BLaER1 treated with 17β-estradiol and CSF1 and Interleukin-3, amounts not matched to agents 10 nM and 100 nM (cell line): ENCODE measurements around the gene TARBP1.
"Not testable (repeated sequence)": the region's sequence is repeated elsewhere in the genome, so short reads cannot be mapped to it uniquely, and the experiment has no call there.

Experiments used
- H3K27ac ChIP-seq, 11 experiments: shearing (Covaris generic); formaldehyde crosslinking; 2 replicates each; pipeline ENCODE4 v1.8.1; 2022
- H3K27me3 ChIP-seq, 11 experiments: shearing (Covaris generic); formaldehyde crosslinking; 2 replicates each; pipeline ENCODE4 v1.8.1; 2022
- H3K36me3 ChIP-seq, 11 experiments: shearing (Covaris generic); formaldehyde crosslinking; 2 replicates each; pipeline ENCODE4 v1.8.1; 2022
- H3K4me1 ChIP-seq, 10 experiments: shearing (Covaris generic); formaldehyde crosslinking; 2 replicates each; pipeline ENCODE4 v1.8.1; 2022
- H3K4me2 ChIP-seq, 11 experiments: shearing (Covaris generic); formaldehyde crosslinking; 2 replicates each; pipeline ENCODE4 v1.8.1; 2022
- H3K4me3 ChIP-seq, 10 experiments: shearing (Covaris generic); formaldehyde crosslinking; 2 replicates each; pipeline ENCODE4 v1.8.1; 2022
- H3K9ac ChIP-seq, 11 experiments: shearing (Covaris generic); formaldehyde crosslinking; 2 replicates each; pipeline ENCODE4 v1.8.1; 2022
- H3K9me3 ChIP-seq, 11 experiments: shearing (Covaris generic); formaldehyde crosslinking; replicated peaks in 1 of 11; 2 replicates each; pipeline ENCODE4 v1.8.1; 2022
- H4K20me1 ChIP-seq, 11 experiments: shearing (Covaris generic); formaldehyde crosslinking; 2 replicates each; pipeline ENCODE4 v1.8.1; 2022
- Cebpa-rat ChIP-seq, 11 experiments: shearing (Covaris generic); IDR thresholded peaks; 2 replicates each; pipeline ENCODE4 v1.8.1; 2022

Gene TARBP1

GRCh38 chr1:234372011-234372757 is 106.8 kb downstream of the TARBP1 start:
- Histone ChIP-seq H3K4me1 (peaks cover 17 to 49% (median 28%) of the 10 kb centered on the region in 10 experiments), H4K20me1 (0 out of 22 replicates have a peak, but pooled peaks cover 0 to under 1% (median 0%) of the 10 kb centered on the region in 11 experiments), H3K4me2 (peak overlapping the region; percentile 69 to 93 (median 83)), H3K4me3 (peak overlapping the region; percentile 68 to 90 (median 82)), H3K9ac (peak overlapping the region; percentile 89 to 97 (median 94)), H3K36me3 (peaks cover 19 to 27% (median 23%) of the 10 kb centered on the region in 11 experiments), H3K27me3 (no peaks in the 10 kb centered on the region), H3K27ac (peak overlapping the region; percentile 87 to 96 (median 94); a peak in 21 of 22 replicates), H3K9me3 (no peaks in the 10 kb centered on the region)
- peak in 1 of 11 experiments; percentile 24; a peak in 1 of 22 replicates for TF ChIP-seq Cebpa-rat (IDR thresholded peaks at IDR 0.05)

DNA sequence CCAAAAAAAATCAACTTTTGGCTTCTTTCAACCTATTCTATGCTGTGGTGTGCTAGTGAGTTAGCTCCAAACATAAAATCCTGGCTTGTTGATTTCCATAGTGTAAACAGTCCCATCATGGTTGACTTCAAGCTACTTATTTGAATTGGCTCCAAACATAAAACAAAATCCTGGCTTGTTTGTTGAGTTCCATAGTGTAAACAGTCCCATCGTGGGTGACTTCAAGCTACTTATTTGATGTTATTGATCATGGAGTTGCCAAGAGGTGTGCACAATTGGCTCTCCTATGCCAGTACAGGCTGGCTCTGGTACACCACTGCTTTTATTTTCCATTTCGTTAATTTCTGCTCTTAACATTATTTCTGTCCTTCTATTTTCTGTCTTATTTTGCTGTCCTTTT is 107.6 kb downstream of the TARBP1 start:
- TF ChIP-seq Cebpa-rat (IDR thresholded peaks at IDR 0.05): no peak
- Histone ChIP-seq H3K36me3 (peaks cover 13 to 20% (median 17%) of the 10 kb centered on the region in 11 experiments), H3K4me1 (peaks cover 17 to 49% (median 28%) of the 10 kb centered on the region in 10 experiments), H3K27me3 (no peaks in the 10 kb centered on the region), H3K4me3 (no peak overlapping the region), H3K9me3 (no peaks in the 10 kb centered on the region), H3K9ac (no peak overlapping the region), H3K27ac (no peak overlapping the region), H4K20me1 (no peaks in the 10 kb centered on the region), H3K4me2 (peak overlapping the region in 5 of 11 experiments; percentile 83 to 93 (median 89); a peak in 6 of 22 replicates)

- H3K4me3 ChIP-seq: no peak overlapping the region
- peak overlapping the region in 5 of 11 experiments; percentile 17 to 49 (median 38); a peak in 8 of 22 replicates for H3K27ac ChIP-seq
- H3K9ac ChIP-seq: no peak overlapping the region
Observed at GRCh38 chr1:234369784-234370183, 109.2 kb downstream of the TARBP1 start.

DNA sequence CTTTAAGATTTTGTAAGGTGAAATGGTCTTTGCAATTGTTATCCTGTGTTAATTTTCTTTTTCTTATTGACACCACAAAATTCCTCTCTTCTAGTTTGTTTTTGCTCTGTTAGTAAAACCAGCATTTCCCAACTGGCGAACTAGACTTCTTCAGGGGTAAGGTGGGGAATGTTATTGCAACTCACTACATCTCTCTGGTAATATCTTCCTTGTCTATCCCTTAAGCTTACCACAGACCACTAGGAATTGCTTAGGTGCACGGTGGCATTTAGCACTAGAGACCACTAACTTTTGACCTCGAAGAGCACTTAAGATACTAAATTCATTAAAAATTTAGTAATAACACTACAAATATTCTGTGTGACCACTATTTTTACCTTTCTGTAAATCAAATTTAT is 109.9 kb downstream of the TARBP1 start:
- no peak overlapping the region for H3K4me3 ChIP-seq
- peaks cover 4 to 30% (median 11%) of the 10 kb centered on the region in 10 experiments; a peak in 18 of 20 replicates for H3K4me1 ChIP-seq
- no peaks in the 10 kb centered on the region for H3K36me3 ChIP-seq
- H3K27me3 ChIP-seq: no peaks in the 10 kb centered on the region
- H4K20me1 ChIP-seq: no peaks in the 10 kb centered on the region
- H3K27ac ChIP-seq: peak overlapping the region in 1 of 11 experiments; percentile 38; a peak in 1 of 22 replicates
- TF ChIP-seq Cebpa-rat (IDR thresholded peaks at IDR 0.05): no peak
- no peak overlapping the region for H3K9ac ChIP-seq
- H3K4me2 ChIP-seq: peak overlapping the region in 2 of 11 experiments; percentile 38 to 48; a peak in 1 of 22 replicates
- no peaks in the 10 kb centered on the region for H3K9me3 ChIP-seq

More at GRCh38 chr1:234369784-234370183, 109.2 kb downstream of the TARBP1 start:
- Histone ChIP-seq H3K4me2 (peak overlapping the region in 5 of 11 experiments; percentile 36 to 48 (median 38); a peak in 7 of 22 replicates), H3K27me3 (no peaks in the 10 kb centered on the region), H4K20me1 (no peaks in the 10 kb centered on the region), H3K36me3 (peaks cover 0 to 3% (median under 1%) of the 10 kb centered on the region in 11 experiments; a peak in 5 of 22 replicates), H3K9me3 (no peaks in the 10 kb centered on the region), H3K4me1 (peaks cover 11 to 35% (median 18%) of the 10 kb centered on the region in 10 experiments)
- TF ChIP-seq Cebpa-rat (IDR thresholded peaks at IDR 0.05): no peak

DNA sequence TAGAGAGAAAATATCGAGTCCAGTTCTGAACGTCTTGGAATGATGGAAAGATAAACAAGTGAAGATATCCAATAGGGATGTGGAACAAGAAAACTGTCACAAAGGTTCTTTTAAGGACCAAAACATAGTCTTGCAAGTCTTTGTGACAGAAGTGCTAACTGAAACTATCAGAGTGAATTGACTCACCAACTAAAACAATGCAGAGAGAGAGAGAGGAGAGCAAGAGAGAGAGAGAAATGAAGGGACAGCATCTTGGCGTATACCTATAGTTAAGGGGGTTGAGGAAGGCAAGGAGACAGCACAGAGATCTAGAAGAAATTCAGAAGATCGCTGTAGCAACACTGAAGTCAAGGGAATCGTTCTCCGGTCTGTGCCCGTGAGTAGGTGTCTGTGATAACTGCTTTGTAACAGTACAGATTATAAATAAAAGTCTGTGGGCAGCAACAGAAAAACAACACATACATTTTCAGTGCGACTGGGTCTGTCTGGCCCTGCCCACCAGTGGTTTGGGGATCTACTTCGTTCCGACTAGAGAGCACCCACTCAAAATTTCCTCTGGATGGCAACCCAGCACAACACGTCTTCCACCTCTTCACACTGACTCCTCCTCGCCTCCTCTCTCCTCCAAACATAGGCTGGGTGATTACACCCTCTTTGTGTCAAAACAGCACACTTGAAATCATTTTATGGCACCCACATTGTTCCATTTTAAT is 110.5 kb downstream of the TARBP1 start:
- Histone ChIP-seq H3K4me1 (peaks cover 4 to 30% (median 11%) of the 10 kb centered on the region in 10 experiments; a peak in 16 of 20 replicates), H3K36me3 (no peaks in the 10 kb centered on the region), H4K20me1 (no peaks in the 10 kb centered on the region), H3K4me2 (no peak overlapping the region), H3K4me3 (no peak overlapping the region), H3K9me3 (no peaks in the 10 kb centered on the region), H3K9ac (no peak overlapping the region), H3K27me3 (no peaks in the 10 kb centered on the region), H3K27ac (no peak overlapping the region)
- TF ChIP-seq Cebpa-rat (IDR thresholded peaks at IDR 0.05): no peak

- no peak for TF ChIP-seq Cebpa-rat (IDR thresholded peaks at IDR 0.05)
- H3K9me3 ChIP-seq: no peaks in the 10 kb centered on the region
- no peak overlapping the region for H3K4me3 ChIP-seq
- no peak overlapping the region for H3K27ac ChIP-seq
- H3K9ac ChIP-seq: no peak overlapping the region
- H4K20me1 ChIP-seq: no peaks in the 10 kb centered on the region
- no peaks in the 10 kb centered on the region for H3K27me3 ChIP-seq
- no peaks in the 10 kb centered on the region for H3K4me1 ChIP-seq
- no peak overlapping the region for H3K4me2 ChIP-seq
- H3K36me3 ChIP-seq: no peaks in the 10 kb centered on the region
Observed at GRCh38 chr1:234362558-234362957, 116.4 kb downstream of the TARBP1 start.

DNA sequence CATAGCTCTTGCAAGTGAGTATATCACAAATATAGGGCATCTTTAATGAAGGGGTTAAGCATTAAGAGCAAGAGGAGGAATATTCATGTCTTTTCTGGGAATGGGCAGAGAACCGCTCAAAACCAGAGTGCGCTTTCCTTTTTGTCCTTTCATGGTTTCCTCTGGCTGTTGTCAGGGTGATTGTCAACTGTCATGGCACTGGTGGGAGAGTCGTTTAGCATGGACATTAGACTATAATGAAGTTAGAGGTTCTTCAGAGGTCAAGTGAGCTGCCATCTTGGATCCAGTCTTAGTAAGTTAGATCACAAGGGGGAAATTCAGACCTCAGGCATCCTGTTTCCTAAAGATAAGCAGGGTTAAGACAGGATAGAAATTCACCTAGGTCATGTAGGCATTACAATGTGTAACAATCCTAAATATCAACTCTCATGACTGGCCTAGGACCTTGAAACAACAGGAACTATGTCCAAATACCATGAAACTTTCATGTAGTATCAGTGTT is 117.8 kb downstream of the TARBP1 start:
- no peak overlapping the region for H3K27ac ChIP-seq
- no peak for TF ChIP-seq Cebpa-rat (IDR thresholded peaks at IDR 0.05)
- no peak overlapping the region for H3K9ac ChIP-seq
- H3K4me2 ChIP-seq: no peak overlapping the region
- no peak overlapping the region for H3K4me3 ChIP-seq
- H3K27me3 ChIP-seq: no peaks in the 10 kb centered on the region
- no peaks in the 10 kb centered on the region for H4K20me1 ChIP-seq
- no peaks in the 10 kb centered on the region for H3K4me1 ChIP-seq
- no peaks in the 10 kb centered on the region for H3K36me3 ChIP-seq
- peaks cover 0 to 4% (median 0%) of the 10 kb centered on the region in 11 experiments; a peak in 1 of 22 replicates for H3K9me3 ChIP-seq

- Histone ChIP-seq H3K27ac (no peak overlapping the region), H3K9me3 (peaks cover 0 to 4% (median 0%) of the 10 kb centered on the region in 11 experiments; a peak in 2 of 22 replicates), H3K9ac (no peak overlapping the region), H4K20me1 (no peaks in the 10 kb centered on the region), H3K36me3 (no peaks in the 10 kb centered on the region), H3K4me1 (no peaks in the 10 kb centered on the region), H3K27me3 (no peaks in the 10 kb centered on the region), H3K4me3 (no peak overlapping the region), H3K4me2 (no peak overlapping the region)
- no peak for TF ChIP-seq Cebpa-rat (IDR thresholded peaks at IDR 0.05)
Observed at GRCh38 chr1:234357831-234358230, 121.1 kb downstream of the TARBP1 start.

- H3K27me3 ChIP-seq, H4K20me1 ChIP-seq, H3K4me2 ChIP-seq, H3K9me3 ChIP-seq, H3K4me3 ChIP-seq, H3K9ac ChIP-seq, H3K4me1 ChIP-seq, H3K27ac ChIP-seq, H3K36me3 ChIP-seq: not testable (repeated sequence)
Observed at GRCh38 chr1:234356615-234357269, 122.2 kb downstream of the TARBP1 start.
